Measurements from ENCODE around the gene ZNF417.

ZNF417 gene

DNA sequence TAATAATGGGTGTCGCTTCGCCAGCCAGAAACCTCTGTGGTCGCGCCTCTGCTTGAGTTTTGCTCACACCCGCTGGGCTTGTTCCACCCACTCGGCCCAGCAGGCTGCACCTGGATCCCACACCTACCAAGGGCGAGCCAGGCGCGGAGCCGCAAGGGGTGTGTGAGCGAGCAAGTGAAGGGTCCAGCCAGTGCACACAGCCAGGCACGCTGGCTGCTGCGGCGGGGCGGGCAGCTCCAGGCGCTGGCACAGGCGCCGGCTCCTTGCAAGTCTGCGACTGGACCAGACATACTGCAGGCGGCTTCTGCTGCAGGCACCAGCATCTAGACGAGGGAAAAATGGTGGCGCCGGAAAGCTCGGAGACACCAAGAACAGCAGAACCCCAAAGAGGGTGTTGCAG is 32.9 kb upstream of the ZNF417 start:
- H3K9ac ChIP-seq, result no peak overlapping the region
- no peaks in the 10 kb centered on the region for H3K79me2 ChIP-seq (ENCODE audit: insufficient read depth, low read depth)
- no peaks in the 10 kb centered on the region for H4K20me1 ChIP-seq (ENCODE audit: insufficient read depth)
- TF ChIP-seq, protein P1, sequence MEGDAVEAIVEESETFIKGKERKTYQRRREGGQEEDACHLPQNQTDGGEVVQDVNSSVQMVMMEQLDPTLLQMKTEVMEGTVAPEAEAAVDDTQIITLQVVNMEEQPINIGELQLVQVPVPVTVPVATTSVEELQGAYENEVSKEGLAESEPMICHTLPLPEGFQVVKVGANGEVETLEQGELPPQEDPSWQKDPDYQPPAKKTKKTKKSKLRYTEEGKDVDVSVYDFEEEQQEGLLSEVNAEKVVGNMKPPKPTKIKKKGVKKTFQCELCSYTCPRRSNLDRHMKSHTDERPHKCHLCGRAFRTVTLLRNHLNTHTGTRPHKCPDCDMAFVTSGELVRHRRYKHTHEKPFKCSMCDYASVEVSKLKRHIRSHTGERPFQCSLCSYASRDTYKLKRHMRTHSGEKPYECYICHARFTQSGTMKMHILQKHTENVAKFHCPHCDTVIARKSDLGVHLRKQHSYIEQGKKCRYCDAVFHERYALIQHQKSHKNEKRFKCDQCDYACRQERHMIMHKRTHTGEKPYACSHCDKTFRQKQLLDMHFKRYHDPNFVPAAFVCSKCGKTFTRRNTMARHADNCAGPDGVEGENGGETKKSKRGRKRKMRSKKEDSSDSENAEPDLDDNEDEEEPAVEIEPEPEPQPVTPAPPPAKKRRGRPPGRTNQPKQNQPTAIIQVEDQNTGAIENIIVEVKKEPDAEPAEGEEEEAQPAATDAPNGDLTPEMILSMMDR (conservative IDR thresholded peaks at IDR 0.05; ENCODE audit: low read depth, low read length), result no peak
- no peak overlapping the region for H3K4me2 ChIP-seq
- no peak overlapping the region for H3K4me3 ChIP-seq (IDR thresholded peaks at IDR 0.05; ENCODE audit: insufficient read depth, low read depth, low read length)
- H2AFZ ChIP-seq (ENCODE audit: low read depth), result no peak overlapping the region
- no peak overlapping the region for H3K27ac ChIP-seq
- no peaks in the 10 kb centered on the region for H3K27me3 ChIP-seq (ENCODE audit: insufficient read depth, low read depth)
- no peaks in the 10 kb centered on the region for H3K36me3 ChIP-seq (ENCODE audit: insufficient read depth)
- no peaks in the 10 kb centered on the region for H3K4me1 ChIP-seq (ENCODE audit: low read depth, poor library complexity, severe bottlenecking)

DNA sequence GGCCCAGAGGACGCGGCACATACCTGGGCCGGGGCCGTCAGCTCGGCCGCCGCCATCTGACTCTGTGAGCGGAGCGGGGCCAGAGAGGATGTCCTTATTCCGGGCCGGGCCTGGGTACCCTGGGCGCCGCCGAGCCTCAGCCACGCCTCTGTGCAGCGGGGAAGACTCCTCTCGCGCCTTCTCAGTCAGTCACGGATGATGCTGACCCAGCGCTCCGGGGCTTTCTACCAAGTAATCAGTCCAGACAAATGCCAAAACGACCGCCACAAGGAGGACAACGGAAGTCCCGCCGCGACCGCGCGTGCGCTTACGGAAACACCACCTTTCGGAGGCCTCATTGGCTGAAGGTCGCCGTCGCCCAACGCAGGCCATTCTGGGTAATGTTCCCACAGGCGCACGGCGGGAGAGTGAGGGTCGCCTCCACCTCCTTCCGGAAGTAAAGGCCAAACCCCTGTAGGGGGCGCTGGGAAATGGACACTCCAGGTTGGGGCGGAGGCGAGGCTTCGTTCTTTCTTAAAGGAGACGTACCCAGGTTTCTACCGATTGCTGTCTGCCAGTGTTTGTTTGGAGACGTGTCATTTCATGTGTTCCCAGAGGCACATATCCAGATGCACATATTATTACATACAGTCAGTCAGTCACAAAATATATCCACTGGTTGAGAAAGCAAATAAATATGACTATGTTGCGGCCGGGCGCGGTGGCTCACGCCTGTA is 31.2 kb upstream of the ZNF417 start, which contains the start of gene ZNF256:
Gene ZNF256, minus strand, starts transcription at position 288 of the 716 bp plus-strand sequence. Its CDS starts 232 bp downstream, at position 56.
- no peak within 1 kb of the TSS for H3K4me2 ChIP-seq
- no peaks in the 10 kb centered on the region for H3K27me3 ChIP-seq (ENCODE audit: insufficient read depth, low read depth)
- H4K20me1 ChIP-seq (ENCODE audit: insufficient read depth), result no peaks in the 10 kb centered on the region
- H3K9ac ChIP-seq, result no peak within 1 kb of the TSS
- H3K79me2 ChIP-seq (ENCODE audit: insufficient read depth, low read depth), result no peaks in the 10 kb centered on the region
- no peak within 1 kb of the TSS for H2AFZ ChIP-seq (ENCODE audit: low read depth)
- H3K4me1 ChIP-seq (ENCODE audit: low read depth, poor library complexity, severe bottlenecking), result no peaks in the 10 kb centered on the region
- no peaks in the 10 kb centered on the region for H3K36me3 ChIP-seq (ENCODE audit: insufficient read depth)
- no peak within 1 kb of the TSS for H3K4me3 ChIP-seq (IDR thresholded peaks at IDR 0.05; ENCODE audit: insufficient read depth, low read depth, low read length)
- TF ChIP-seq, protein P1 (conservative IDR thresholded peaks at IDR 0.05; ENCODE audit: low read depth, low read length), result no peak
- H3K27ac ChIP-seq, result no peak within 1 kb of the TSS

DNA sequence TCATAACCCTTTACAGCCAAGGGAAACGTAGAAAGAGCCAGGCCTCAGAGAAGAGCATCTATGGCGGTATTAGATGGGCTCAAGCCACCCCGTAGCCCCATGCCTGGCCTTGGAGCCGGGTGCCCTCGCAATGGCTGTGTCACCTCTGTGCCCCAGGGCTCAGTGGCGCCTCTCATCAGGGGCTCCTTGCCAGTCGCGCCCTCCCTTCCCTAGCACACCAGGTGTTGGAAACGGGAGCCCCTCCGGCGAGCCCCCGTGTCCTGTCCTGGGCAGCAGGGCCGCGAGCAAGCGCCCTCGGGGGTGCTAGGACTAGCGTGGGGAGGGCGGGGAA is 30.7 kb upstream of the ZNF417 start:
- TF ChIP-seq, protein P1 (conservative IDR thresholded peaks at IDR 0.05; ENCODE audit: low read depth, low read length), result no peak
- Histone ChIP-seq H3K9ac (no peak overlapping the region), H3K4me1 (ENCODE audit: low read depth, poor library complexity, severe bottlenecking) (no peaks in the 10 kb centered on the region), H3K36me3 (ENCODE audit: insufficient read depth) (no peaks in the 10 kb centered on the region), H3K4me2 (no peak overlapping the region), H2AFZ (ENCODE audit: low read depth) (no peak overlapping the region), H3K4me3 (IDR thresholded peaks at IDR 0.05; ENCODE audit: insufficient read depth, low read depth, low read length) (no peak overlapping the region), H3K79me2 (ENCODE audit: insufficient read depth, low read depth) (no peaks in the 10 kb centered on the region), H3K27me3 (ENCODE audit: insufficient read depth, low read depth) (no peaks in the 10 kb centered on the region), H3K27ac (no peak overlapping the region), H4K20me1 (ENCODE audit: insufficient read depth) (no peaks in the 10 kb centered on the region)

DNA sequence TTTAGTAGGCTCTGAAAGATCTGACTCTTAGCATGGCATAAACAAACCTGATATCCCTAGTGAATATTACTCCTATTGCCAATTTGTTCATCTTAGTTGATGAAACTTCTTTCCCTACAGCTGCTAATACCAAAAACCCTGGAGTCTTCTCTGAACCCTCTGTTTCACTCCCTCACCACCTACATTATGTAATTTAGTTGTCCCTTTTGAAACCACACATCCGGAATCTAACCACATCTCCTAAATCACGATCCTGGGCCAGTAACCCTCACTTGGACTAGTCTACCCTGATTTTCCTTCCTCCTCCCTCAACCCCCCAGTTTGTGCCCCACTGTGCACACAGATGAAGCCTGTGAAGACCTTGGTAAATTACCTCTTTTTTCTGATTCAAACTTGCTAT is 29.9 kb upstream of the ZNF417 start:
- Histone ChIP-seq H4K20me1 (ENCODE audit: insufficient read depth) (no peaks in the 10 kb centered on the region), H3K27ac (no peak overlapping the region), H3K27me3 (ENCODE audit: insufficient read depth, low read depth) (no peaks in the 10 kb centered on the region), H3K79me2 (ENCODE audit: insufficient read depth, low read depth) (no peaks in the 10 kb centered on the region), H3K4me1 (ENCODE audit: low read depth, poor library complexity, severe bottlenecking) (no peaks in the 10 kb centered on the region), H3K4me2 (no peak overlapping the region), H3K4me3 (IDR thresholded peaks at IDR 0.05; ENCODE audit: insufficient read depth, low read depth, low read length) (no peak overlapping the region), H3K9ac (no peak overlapping the region), H3K36me3 (ENCODE audit: insufficient read depth) (no peaks in the 10 kb centered on the region), H2AFZ (ENCODE audit: low read depth) (no peak overlapping the region)
- TF ChIP-seq, protein P1 (conservative IDR thresholded peaks at IDR 0.05; ENCODE audit: low read depth, low read length), result no peak
